NCI-H1694 treated with DMSO at 0.1 percent for 48 hours (cell line): ENCODE measurements around the gene KRT35.

ENCODE experiments used
- DNase-seq: peaks from one replicate; lab custom pipeline; 2025; lab: John Stamatoyannopoulos, UW

KRT35 gene

GRCh38 chr17:41486809-41487530 is 6.0 kb upstream of the KRT35 start:
- no peak for DNase-seq

- no peak for DNase-seq
Observed at GRCh38 chr17:41486316-41486715, 5.4 kb upstream of the KRT35 start.

- DNase-seq, result no peak
Observed at GRCh38 chr17:41484920-41485904, 4.3 kb upstream of the KRT35 start.

- no peak for DNase-seq
Observed at GRCh38 chr17:41483991-41484826, 3.3 kb upstream of the KRT35 start.

- no peak for DNase-seq
Observed at GRCh38 chr17:41483531-41483930, 2.6 kb upstream of the KRT35 start.

GRCh38 chr17:41480581-41480980 is 370 bp downstream of the KRT35 start:
- DNase-seq, result no peak

- DNase-seq, result no peak
Observed at GRCh38 chr17:41480136-41480535, 815 bp downstream of the KRT35 start.

GRCh38 chr17:41478237-41478636 is 2.7 kb downstream of the KRT35 start:
- DNase-seq, result no peak

- DNase-seq, result no peak
Observed at GRCh38 chr17:41476866-41477815, 3.8 kb downstream of the KRT35 start.

- no peak for DNase-seq
Observed at GRCh38 chr17:41475421-41475820, 5.5 kb downstream of the KRT35 start.

GRCh38 chr17:41474863-41475262 is 6.1 kb downstream of the KRT35 start:
- DNase-seq, result no peak

GRCh38 chr17:41468346-41468745 is 12.6 kb downstream of the KRT35 start:
- no peak for DNase-seq

GRCh38 chr17:41467561-41467960 is 13.4 kb downstream of the KRT35 start:
- DNase-seq, result no peak

- DNase-seq, result no peak
Observed at GRCh38 chr17:41466988-41467387, 14.0 kb downstream of the KRT35 start, which contains the start of gene KRT32. TSS of gene KRT32 (minus strand) at chr17:41467386. CDS start at chr17:41467325, 61 bp downstream.

GRCh38 chr17:41464682-41465081 is 16.3 kb downstream of the KRT35 start:
- DNase-seq, result no peak

GRCh38 chr17:41464173-41464572 is 16.8 kb downstream of the KRT35 start:
- DNase-seq, result no peak

- DNase-seq, result no peak
Observed at GRCh38 chr17:41463746-41464145, 17.2 kb downstream of the KRT35 start.

GRCh38 chr17:41462705-41463104 is 18.2 kb downstream of the KRT35 start:
- DNase-seq, result no peak

- no peak for DNase-seq
Observed at GRCh38 chr17:41457676-41458075, 23.3 kb downstream of the KRT35 start.

- DNase-seq, result no peak
Observed at GRCh38 chr17:41456204-41456603, 24.7 kb downstream of the KRT35 start.

- DNase-seq, result peak; percentile 22
Observed at GRCh38 chr17:41455236-41455635, 25.7 kb downstream of the KRT35 start.
